ENCODE data around the gene SLC25A46. TPM values are rescaled to one million over a fixed set of nuclear protein-coding genes. Genes with fewer than 3 reads are reported as not detected.

SLC25A46 gene
- total RNA-seq, result 107 and 128 TPM in 2 replicates

GRCh38 chr5:110738812-110739651, at the start of gene SLC25A46:
Gene SLC25A46 (plus strand): TSS chr5:110739007. CDS start chr5:110739120, 113 bp downstream.

GRCh38 chr5:110726249-110727024, 12.4 kb upstream of the SLC25A46 start, which contains the start of gene TMEM232:
Gene TMEM232 (minus strand): TSS chr5:110726671. CDS start chr5:110667352, 59,319 bp downstream.

Other genes starting within 250 kb of the SLC25A46 start
- 7.0 and 7.6 TPM in 2 replicates for gene TMEM232, start 12.3 kb upstream of the SLC25A46 start, total RNA-seq